ENCODE data around the gene GOLPH3.

DNA sequence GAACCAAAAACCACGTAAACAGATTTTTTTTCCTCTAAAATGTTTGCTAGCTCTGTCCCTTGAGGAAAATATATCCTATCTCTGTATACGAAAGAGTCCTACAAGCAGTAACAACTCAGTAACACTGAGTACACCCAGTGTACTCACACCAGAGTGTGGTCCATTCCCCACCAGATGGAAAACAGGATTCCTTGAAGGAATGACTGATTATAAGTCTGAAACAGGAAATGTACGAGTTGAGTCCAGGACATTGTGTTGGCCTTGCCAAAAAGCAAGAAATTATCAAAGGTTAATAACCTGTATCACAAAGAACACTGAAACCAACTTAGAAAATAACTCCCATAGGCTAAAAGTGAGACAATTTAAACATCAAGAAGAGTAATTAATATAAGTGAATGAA, 20.4 kb downstream of the GOLPH3 start:
- TF ChIP-seq, protein P1, sequence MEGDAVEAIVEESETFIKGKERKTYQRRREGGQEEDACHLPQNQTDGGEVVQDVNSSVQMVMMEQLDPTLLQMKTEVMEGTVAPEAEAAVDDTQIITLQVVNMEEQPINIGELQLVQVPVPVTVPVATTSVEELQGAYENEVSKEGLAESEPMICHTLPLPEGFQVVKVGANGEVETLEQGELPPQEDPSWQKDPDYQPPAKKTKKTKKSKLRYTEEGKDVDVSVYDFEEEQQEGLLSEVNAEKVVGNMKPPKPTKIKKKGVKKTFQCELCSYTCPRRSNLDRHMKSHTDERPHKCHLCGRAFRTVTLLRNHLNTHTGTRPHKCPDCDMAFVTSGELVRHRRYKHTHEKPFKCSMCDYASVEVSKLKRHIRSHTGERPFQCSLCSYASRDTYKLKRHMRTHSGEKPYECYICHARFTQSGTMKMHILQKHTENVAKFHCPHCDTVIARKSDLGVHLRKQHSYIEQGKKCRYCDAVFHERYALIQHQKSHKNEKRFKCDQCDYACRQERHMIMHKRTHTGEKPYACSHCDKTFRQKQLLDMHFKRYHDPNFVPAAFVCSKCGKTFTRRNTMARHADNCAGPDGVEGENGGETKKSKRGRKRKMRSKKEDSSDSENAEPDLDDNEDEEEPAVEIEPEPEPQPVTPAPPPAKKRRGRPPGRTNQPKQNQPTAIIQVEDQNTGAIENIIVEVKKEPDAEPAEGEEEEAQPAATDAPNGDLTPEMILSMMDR (conservative IDR thresholded peaks at IDR 0.05; ENCODE audit: low read length): no peak
- no peak for TF ChIP-seq EZH2phosphoT487 (IDR thresholded peaks at IDR 0.05; ENCODE audit: borderline replicate concordance)

Data from Loucy (cell line).